ENCODE data around the gene TUBGCP6.

Gene TUBGCP6

DNA sequence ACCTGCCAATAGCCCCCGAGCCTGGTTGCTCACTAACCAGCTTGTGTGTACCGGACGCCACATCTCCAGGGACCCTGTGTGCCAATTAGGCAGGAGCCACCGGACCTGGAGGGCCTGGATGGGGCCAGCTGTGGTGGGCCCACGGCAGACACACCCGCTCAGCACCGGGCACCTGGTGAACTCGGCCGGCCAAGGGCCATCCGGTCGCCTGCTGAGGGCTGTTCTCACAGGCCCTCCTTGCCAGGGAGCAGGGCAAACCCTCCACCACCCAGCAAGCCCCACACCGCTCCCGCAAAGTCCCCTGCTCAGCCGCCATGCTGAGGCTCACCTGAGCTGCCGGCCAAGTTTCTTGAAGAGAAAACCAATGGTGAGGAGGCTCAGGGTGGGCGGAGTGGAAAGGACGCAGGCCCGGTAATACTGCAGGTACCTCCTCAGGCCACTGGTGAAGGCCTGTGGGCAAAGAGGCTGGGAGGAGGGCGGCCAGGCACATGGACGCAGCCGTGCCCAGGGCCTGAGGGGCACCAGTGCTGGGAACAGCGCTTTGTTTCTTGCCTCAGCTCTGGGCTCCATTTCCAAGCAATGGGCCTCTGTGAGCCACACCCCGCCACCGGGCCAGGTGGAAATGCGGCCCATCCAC lies 17.1 kb downstream of the TUBGCP6 start:
- FAIRE-seq (no peak), DNase-seq (ENCODE audit: insufficient read length) (no peak)
- no peak for TF ChIP-seq POLR2A (IDR thresholded peaks at IDR 0.05; ENCODE audit: low read depth, low read length)
- no peak for TF ChIP-seq TAF1 (IDR thresholded peaks at IDR 0.05; ENCODE audit: borderline replicate concordance, low read depth, low read length)

DNA sequence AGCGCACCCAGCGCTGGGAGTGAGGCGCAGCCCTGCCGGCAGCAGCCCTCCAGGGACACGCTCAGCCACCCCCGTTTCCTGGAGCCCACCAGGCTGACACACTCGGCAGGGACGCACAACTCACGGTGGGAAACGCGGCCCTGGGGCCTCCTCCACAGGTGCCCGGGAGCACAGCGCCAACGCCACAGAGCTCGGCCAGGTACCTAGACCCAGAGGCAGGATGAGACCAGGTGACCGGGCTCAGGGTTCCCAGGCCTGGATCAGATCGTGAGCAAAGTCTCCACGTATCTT lies 18.0 kb downstream of the TUBGCP6 start:
- no peak for TF ChIP-seq POLR2A (IDR thresholded peaks at IDR 0.05; ENCODE audit: low read depth, low read length)
- TF ChIP-seq TAF1 (IDR thresholded peaks at IDR 0.05; ENCODE audit: borderline replicate concordance, low read depth, low read length) = no peak
- no peak for TF ChIP-seq POLR2AphosphoS5 (IDR thresholded peaks at IDR 0.05; ENCODE audit: low read depth, low read length)
- DNase-seq (ENCODE audit: insufficient read length) = no peak
- FAIRE-seq = no peak

DNA sequence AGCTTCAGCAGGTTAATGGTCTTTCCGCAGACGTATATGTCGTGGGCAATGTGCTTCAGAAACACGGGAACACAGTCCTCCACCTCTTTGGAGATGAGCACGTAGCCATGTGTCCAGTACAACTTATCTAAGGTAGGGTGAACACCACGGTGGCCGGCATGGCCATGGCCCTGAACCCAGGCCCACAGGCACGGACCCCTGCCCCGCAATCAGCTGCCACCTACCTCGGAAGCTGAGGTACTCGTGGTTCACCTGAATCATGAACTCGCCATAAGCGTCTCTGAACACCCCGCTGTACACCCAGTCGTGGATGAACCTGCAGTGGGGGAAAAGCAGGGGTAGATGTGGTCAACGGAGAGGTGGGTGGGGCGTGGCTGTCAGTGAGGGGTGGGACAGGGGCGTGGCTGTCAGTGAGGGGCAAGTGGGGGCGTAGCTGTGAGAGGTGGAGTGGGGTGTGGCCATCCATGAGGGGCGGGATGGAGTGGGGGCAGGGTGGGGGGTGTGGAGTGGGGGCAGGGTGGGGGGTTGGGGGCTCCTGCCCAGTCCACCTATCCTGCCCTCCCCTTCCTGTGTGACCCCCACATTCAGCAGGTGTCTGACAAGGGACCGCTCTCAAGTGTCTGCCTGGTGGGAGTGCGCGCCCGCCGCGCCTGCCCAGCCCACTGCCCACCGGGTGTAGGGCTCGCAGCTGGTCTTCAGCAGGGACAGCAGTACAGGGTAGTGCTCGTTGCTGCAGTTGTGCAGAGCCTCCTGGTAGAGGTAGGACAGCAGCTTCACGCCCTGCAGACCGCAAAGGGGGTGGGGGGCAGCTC lies 18.6 kb downstream of the TUBGCP6 start:
- FAIRE-seq = no peak
- DNase-seq (ENCODE audit: insufficient read length) = no peak
- TF ChIP-seq TAF1 (IDR thresholded peaks at IDR 0.05; ENCODE audit: borderline replicate concordance, low read depth, low read length) (no peak), POLR2AphosphoS5 (IDR thresholded peaks at IDR 0.05; ENCODE audit: low read depth, low read length) (no peak), POLR2A (IDR thresholded peaks at IDR 0.05; ENCODE audit: low read depth, low read length) (no peak)

DNA sequence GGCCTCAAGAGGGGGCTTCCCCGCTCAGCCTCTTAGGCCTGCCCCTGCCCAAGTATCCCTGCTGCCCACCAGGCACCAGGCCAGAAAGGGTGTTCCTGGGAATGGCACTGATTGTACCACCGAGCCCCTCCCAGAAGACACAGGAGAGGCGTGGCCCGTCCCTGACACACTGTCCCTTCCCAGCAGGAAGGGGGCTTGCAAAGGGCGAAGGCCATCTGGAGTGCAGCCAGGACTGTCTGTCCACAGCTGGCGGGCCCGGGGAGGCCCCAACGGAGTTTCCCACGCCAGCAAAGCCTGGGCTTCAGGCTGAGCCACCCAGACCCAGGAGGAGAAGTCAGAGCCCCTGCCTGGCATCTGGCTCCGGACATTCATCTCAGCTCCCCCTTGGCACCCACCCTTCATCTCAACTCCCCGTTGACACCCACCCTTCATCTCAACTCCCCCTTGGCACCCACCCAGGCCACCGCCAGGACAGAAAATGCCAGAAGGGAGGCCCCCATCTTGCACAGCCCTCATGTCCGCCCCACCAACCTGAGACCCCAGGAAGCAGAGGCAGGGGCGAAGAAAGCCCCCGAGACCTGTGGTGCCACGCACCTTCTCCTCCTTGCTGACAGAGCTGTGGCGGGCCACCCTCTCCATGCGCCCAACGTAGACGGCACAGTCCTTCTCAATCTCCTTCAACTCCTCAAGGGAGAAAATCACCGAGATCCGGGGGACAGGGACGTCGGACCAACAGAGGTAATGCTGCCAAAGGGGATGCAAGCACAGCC lies 19.4 kb downstream of the TUBGCP6 start:
- TF ChIP-seq TAF1 (IDR thresholded peaks at IDR 0.05; ENCODE audit: borderline replicate concordance, low read depth, low read length) = no peak
- no peak for TF ChIP-seq POLR2A (IDR thresholded peaks at IDR 0.05; ENCODE audit: low read depth, low read length)
- TF ChIP-seq POLR2AphosphoS5 (IDR thresholded peaks at IDR 0.05; ENCODE audit: low read depth, low read length) = no peak
- DNase-seq (ENCODE audit: insufficient read length) (no peak), FAIRE-seq (no peak)

DNA sequence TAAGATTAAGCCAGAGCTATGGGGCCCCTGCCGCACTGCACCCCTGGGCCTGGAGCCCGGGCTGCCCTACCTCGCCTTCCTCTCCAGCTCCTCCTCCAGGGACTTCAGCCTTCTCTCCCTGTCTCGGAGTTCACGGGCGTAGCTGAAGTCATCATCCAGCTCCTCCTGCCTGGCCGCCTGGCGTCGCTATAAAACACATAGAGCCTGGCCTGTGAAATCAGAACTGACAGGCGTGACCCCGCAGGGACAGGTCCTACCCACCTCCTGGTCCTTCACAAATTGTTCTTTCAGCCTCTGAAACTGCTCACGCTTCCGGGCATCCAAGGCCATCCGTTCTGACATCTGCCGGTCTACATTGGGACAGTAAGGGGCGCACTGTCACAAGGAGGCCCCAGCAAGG lies 20.8 kb downstream of the TUBGCP6 start:
- FAIRE-seq (no peak), DNase-seq (ENCODE audit: insufficient read length) (no peak)
- TF ChIP-seq TAF1 (IDR thresholded peaks at IDR 0.05; ENCODE audit: borderline replicate concordance, low read depth, low read length) (no peak), POLR2A (IDR thresholded peaks at IDR 0.05; ENCODE audit: low read depth, low read length) (no peak), POLR2AphosphoS5 (IDR thresholded peaks at IDR 0.05; ENCODE audit: low read depth, low read length) (no peak)

DNA sequence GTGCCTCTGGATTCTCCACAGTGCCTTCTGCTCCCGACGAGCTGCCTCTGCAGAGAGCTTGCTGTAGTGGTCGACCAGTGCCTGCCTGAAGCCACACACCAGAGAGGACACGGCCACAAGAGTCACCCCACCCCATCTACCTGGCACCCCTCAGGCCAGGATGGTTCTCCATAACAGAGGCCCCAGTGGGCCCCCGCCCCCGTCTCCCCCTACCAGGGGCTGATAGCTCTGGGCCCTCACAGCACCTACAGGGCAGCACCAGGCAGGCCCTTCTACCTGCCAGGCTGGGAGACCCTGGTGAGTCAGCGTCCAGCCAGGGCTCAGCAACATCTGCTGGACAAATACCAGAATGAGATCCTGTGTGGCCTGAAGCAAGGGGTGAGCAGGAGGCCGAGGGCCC lies 22.3 kb downstream of the TUBGCP6 start:
- FAIRE-seq (no peak), DNase-seq (ENCODE audit: insufficient read length) (no peak)
- no peak for TF ChIP-seq TAF1 (IDR thresholded peaks at IDR 0.05; ENCODE audit: borderline replicate concordance, low read depth, low read length)
- no peak for TF ChIP-seq POLR2AphosphoS5 (IDR thresholded peaks at IDR 0.05; ENCODE audit: low read depth, low read length)
- no peak for TF ChIP-seq POLR2A (IDR thresholded peaks at IDR 0.05; ENCODE audit: low read depth, low read length)

DNA sequence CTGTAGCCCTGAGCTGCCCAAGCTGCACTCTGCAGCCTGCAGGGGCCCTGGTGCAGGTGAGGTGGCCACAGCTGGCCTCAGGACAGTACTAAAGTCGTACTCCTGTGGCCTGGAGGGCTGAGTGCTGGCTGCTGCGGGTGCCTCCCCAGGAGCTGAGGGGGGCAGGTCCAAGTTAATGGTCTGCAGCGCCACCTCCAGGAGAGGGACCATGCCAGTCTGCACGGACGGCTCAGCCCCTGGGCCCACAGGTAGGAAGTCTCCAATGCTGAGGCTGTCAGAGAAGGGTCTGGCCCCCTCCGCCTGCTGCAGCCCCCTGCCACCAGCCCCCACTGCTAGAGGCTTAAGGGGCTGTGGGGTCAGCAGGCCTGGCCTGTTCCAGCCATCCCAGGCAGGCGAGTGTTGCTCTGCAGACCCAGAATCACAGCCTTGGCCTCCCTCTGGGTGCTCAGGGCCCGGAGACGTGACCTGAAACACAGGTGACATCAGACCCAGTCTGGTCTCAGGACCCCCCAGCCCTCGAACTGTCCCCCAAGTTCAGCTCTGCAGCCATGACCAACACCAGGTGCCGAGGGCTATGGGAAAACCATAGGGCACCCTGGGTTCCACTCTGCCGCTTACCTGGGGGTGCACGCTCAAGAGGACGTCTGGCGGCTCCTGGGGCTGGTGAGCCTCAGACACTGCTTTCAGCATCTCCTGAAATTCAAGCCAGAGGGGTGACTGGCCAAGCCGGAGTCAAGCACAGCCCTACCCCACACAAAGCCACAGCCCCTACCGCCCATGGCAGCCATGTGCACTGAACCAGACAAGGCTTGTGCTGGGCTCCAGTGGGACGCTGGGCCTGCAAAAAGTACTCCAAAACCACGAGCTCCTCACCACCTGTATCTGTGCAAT lies 23.2 kb downstream of the TUBGCP6 start:
- no peak for DNase-seq (ENCODE audit: insufficient read length)
- TF ChIP-seq POLR2A (IDR thresholded peaks at IDR 0.05; ENCODE audit: low read depth, low read length) (no peak), POLR2AphosphoS5 (IDR thresholded peaks at IDR 0.05; ENCODE audit: low read depth, low read length) (no peak), TAF1 (IDR thresholded peaks at IDR 0.05; ENCODE audit: borderline replicate concordance, low read depth, low read length) (no peak)
- no peak for FAIRE-seq

DNA sequence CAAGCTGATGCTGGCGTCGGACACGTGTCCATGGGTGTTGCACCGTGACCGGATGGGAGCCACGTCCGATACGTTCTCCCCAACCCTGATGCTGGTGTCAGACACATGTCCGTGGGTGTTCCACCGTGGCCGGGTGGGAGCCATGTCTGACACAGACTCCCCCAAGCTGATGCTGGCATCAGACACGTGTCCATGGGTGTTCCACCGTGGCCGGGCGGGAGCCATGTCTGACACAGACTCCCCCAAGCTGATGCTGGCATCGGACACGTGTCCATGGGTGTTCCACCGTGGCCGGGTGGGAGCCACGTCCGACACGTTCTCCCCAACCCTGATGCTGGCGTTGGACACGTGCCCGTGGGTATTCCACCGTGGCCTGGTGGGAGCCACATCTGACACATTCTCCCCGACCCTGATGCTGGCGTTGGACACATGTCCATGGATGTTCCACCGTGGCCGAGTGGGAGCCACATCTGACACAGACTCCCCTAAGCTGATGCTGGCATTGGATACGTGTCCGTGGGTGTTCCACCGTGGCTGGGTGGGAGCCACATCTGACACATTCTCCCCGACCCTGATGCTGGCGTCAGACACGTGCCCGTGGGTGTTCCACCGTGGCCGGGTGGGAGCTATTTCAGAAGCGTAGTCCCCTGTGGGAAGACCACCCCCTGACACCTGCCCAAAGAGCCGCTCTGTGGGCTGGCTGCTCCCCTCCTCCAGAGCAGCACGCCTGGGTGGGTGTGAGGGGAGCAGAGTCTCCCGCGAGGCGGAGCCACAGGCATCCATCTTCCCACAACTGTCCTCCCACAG lies 24.0 kb downstream of the TUBGCP6 start:
- TF ChIP-seq TAF1 (IDR thresholded peaks at IDR 0.05; ENCODE audit: borderline replicate concordance, low read depth, low read length) (no peak), POLR2A (IDR thresholded peaks at IDR 0.05; ENCODE audit: low read depth, low read length) (no peak), POLR2AphosphoS5 (IDR thresholded peaks at IDR 0.05; ENCODE audit: low read depth, low read length) (no peak)
- FAIRE-seq (no peak), DNase-seq (ENCODE audit: insufficient read length) (no peak)

DNA sequence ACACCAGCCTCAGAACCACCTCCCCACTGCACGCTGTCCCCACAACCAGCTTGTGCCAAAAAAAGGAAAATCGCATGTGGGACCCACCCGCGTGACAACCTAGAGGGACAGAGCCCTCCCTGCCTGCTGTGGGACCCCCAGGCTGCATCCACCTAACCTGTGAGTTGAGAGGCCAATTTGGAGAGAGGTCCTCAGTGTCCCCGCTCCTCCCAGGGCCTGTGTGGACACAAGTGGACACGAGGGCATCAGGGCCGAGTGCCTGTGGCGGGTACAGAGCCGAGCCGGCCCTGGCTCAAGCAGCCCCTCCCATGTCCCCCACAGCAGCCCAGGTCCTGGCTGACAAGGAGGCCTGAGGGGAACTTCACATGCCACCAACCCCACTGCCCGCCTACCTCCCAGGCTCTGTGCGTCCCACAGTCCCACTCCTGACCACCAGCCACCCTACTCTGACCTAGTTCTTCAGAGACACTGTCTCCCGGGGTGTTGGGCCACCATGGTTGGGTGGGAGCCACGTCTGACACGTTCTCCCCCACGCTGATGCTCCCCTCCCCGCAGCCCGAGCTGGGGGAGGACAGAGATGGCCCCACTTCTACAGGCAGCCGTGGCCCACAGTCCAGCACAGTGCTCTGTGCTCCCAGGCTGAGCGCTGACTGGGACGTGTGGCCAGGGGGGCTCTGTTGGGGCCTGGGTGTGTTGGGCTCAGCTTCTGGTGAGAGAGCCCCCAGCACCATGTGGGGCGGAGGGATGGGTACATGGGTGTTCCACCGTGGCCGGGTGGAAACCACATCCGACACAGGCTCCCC lies 24.8 kb downstream of the TUBGCP6 start:
- DNase-seq (ENCODE audit: insufficient read length) = no peak
- no peak for FAIRE-seq
- TF ChIP-seq POLR2A (IDR thresholded peaks at IDR 0.05; ENCODE audit: low read depth, low read length) (no peak), POLR2AphosphoS5 (IDR thresholded peaks at IDR 0.05; ENCODE audit: low read depth, low read length) (0 out of 2 replicates have a peak, but pooled peaks have one; percentile 19)

Data from GM12892 (cell line).